A549 (cell line): Measurements from ENCODE around the gene PLIN5. TPM values are rescaled to one million over a fixed set of nuclear protein-coding genes. Genes with fewer than 3 reads are reported as not detected.

ENCODE experiments used
- ATAC-seq, 2 experiments: fragments of 200-7000 bp in 1 of 2; fragments of >200 bp in 1 of 2; cut with Nextera tagmentation in 1 of 2; cut with Tn5 transposase in 1 of 2; 3 replicates each; pipeline versions ENCODE4 v1.8.0 to v1.9.1; 2018 to 2020; ENCODE audit warnings: mild to moderate bottlenecking in 1 of 2, moderate library complexity in 1 of 2
- CTCF ChIA-PET: fragments of 300-600 bp; sonication (Branson Sonifier 250); formaldehyde crosslinking; extraction: SDS; loops from one replicate; lab custom pipeline; 2021; ENCODE audit warnings: antibody characterized with exemption, inconsistent platforms; lab: Yijun Ruan, JAX
- POLR2A ChIA-PET: fragments of 350-600 bp; formaldehyde crosslinking; extraction: SDS; loops from one replicate; lab custom pipeline; 2021; ENCODE audit warnings: antibody characterized with exemption, inconsistent platforms; lab: Yijun Ruan, JAX
- DNase-seq, 2 experiments: peaks; one replicate each; pipeline versions ENCODE4 v3.0.0 to v3.0.0-alpha.2; 2011 to 2016; ENCODE audit warnings: low read depth in 1 of 2, low spot score in 1 of 2
- FAIRE-seq: peaks from 2 replicates; lab custom pipeline; 2011; peaks lifted over from hg19 to GRCh38; lab: Jason Lieb, UNC
- H3K27ac ChIP-seq, 2 experiments: fragments of >200 bp; sonication (Bioruptor Twin); formaldehyde crosslinking; 3 replicates each; pipeline ENCODE4 v1.5.1; 2016 to 2017
- H3K4me1 ChIP-seq: fragments of >200 bp; sonication (Bioruptor Twin); formaldehyde crosslinking; 3 replicates; pipeline ENCODE4 v1.6.1; 2016
- H3K4me2 ChIP-seq: fragments of >200 bp; sonication (Bioruptor Twin); formaldehyde crosslinking; 3 replicates; pipeline ENCODE4 v1.6.1; 2016
- H3K4me3 ChIP-seq: fragments of >200 bp; sonication (Bioruptor Twin); formaldehyde crosslinking; 3 replicates; pipeline ENCODE4 v1.5.1; 2016
- H3K9me3 ChIP-seq: fragments of >200 bp; sonication (Bioruptor Twin); formaldehyde crosslinking; 3 replicates; pipeline ENCODE4 v1.6.1; 2016
- BHLHE40 ChIP-seq: IDR thresholded peaks from 2 replicates; pipeline ENCODE4 v1.6.1; 2012; ENCODE audit warnings: low read depth, low read length, inconsistent platforms
- CBX8 ChIP-seq: fragments of 200-600 bp; sonication (generic); IDR thresholded peaks from 2 replicates; pipeline ENCODE4 v1.6.1; 2016
- CHD4 ChIP-seq: fragments of 200-600 bp; sonication (generic); IDR thresholded peaks from 2 replicates; pipeline ENCODE4 v1.6.1; 2016; ENCODE audit warnings: antibody characterized with exemption, mild to moderate bottlenecking, borderline replicate concordance
- E2F6 ChIP-seq: IDR thresholded peaks from 2 replicates; pipeline ENCODE4 v1.6.1; 2012; ENCODE audit warnings: low read depth, borderline replicate concordance
- EHMT2 ChIP-seq: fragments of 200-600 bp; sonication (generic); IDR thresholded peaks from 2 replicates; pipeline ENCODE4 v1.6.1; 2016; ENCODE audit warnings: antibody characterized with exemption, low read depth, mild to moderate bottlenecking, moderate library complexity
- ESRRA ChIP-seq: fragments of 150-350 bp; IDR thresholded peaks from 2 replicates; pipeline ENCODE4 v1.6.1; 2014; ENCODE audit warnings: mild to moderate bottlenecking, low read length, borderline replicate concordance
- FOSL2 ChIP-seq, 2 experiments: fragments of 450-650 bp in 1 of 2; fragments of >200 bp in 1 of 2; sonication (Bioruptor Twin) in 1 of 2; formaldehyde crosslinking; IDR thresholded peaks; 2 replicates each; pipeline versions ENCODE4 v1.5.0 to v1.6.1; 2016 to 2020; ENCODE audit warnings: mild to moderate bottlenecking in 1 of 2, moderate library complexity in 1 of 2
- FOXS1 ChIP-seq: fragments of 250-450 bp; sonication (Bioruptor Pico); IDR thresholded peaks from 2 replicates; pipeline ENCODE4 v1.5.0; 2020; ENCODE audit warnings: mild to moderate bottlenecking, moderate library complexity
- HDAC2 ChIP-seq: fragments of 200-600 bp; sonication (generic); IDR thresholded peaks from 2 replicates; pipeline ENCODE4 v1.6.1; 2016
- HEYL ChIP-seq: fragments of 250-450 bp; sonication (Bioruptor Pico); IDR thresholded peaks from 2 replicates; pipeline ENCODE4 v1.8.0; 2021; ENCODE audit warnings: mild to moderate bottlenecking, moderate library complexity
- KDM1A ChIP-seq: fragments of 200-600 bp; sonication (generic); IDR thresholded peaks from 2 replicates; pipeline ENCODE4 v1.6.1; 2016; ENCODE audit warnings: low read depth, mild to moderate bottlenecking
- KDM5A ChIP-seq: fragments of 200-600 bp; sonication (generic); IDR thresholded peaks from 2 replicates; pipeline ENCODE4 v1.6.1; 2016; ENCODE audit warnings: antibody characterized with exemption, mild to moderate bottlenecking
- MAFK ChIP-seq: fragments of 450-650 bp; IDR thresholded peaks from 2 replicates; pipeline ENCODE4 v1.6.1; 2014; ENCODE audit not compliant: partially characterized antibody
- NR3C1 ChIP-seq: fragments of >200 bp; sonication (Bioruptor Twin); formaldehyde crosslinking; IDR thresholded peaks from 3 replicates; pipeline ENCODE4 v1.6.1; 2017
- PHF8 ChIP-seq: fragments of 200-600 bp; sonication (generic); IDR thresholded peaks from 2 replicates; pipeline ENCODE4 v1.6.1; 2016; ENCODE audit warnings: low read depth, mild to moderate bottlenecking, antibody characterized with exemption, moderate library complexity, borderline replicate concordance
- RARB ChIP-seq: fragments of 250-450 bp; sonication (Bioruptor Pico); IDR thresholded peaks from 2 replicates; pipeline ENCODE4 v1.8.0; 2021; ENCODE audit warnings: mild to moderate bottlenecking, moderate library complexity
- TP53 ChIP-seq: fragments of 250-450 bp; sonication (Bioruptor Pico); IDR thresholded peaks from 2 replicates; pipeline ENCODE4 v1.5.0; 2021; ENCODE audit warnings: mild to moderate bottlenecking, moderate library complexity
- ZC3H11A ChIP-seq: fragments of 450-650 bp; IDR thresholded peaks from 2 replicates; pipeline ENCODE4 v1.6.1; 2014; ENCODE audit warnings: antibody characterized with exemption, mild to moderate bottlenecking
- ZFP36 ChIP-seq: fragments of 450-650 bp; IDR thresholded peaks from 2 replicates; pipeline ENCODE4 v1.6.1; 2014; ENCODE audit warnings: borderline replicate concordance; ENCODE audit not compliant: partially characterized antibody
- WGBS: methylation state at CpG from one replicate; pipeline ENCODE4 v1.1.6; 2017; ENCODE audit errors: missing lambda C conversion rate; 5-methylcytosine and 5-hydroxymethylcytosine counted together
- polyA plus RNA-seq, 4 experiments: library from polyadenylated mRNA; depleted of rRNA in 3 of 4; stranded (reverse); fragments of >200 nt; fragmentation: RNase III in 1 of 4; extraction: RNeasy Plus Mini Kit Qiagen cat#74134 plus additional on column Dnase treatment in 1 of 4; gene quantifications; 2 replicates in 3 of 4; 3 replicates in 1 of 4; pipeline ENCODE4 v1.2.3, GENCODE V29; 2011 to 2017
- TF ChIP-seq, protein P1 (sequence below): fragments of >200 bp; sonication (Bioruptor Twin); formaldehyde crosslinking; IDR thresholded peaks from 2 replicates; pipeline ENCODE4 v1.6.1; 2016
- TF ChIP-seq, protein P2 (sequence below): fragments of 450-650 bp; IDR thresholded peaks from 2 replicates; pipeline ENCODE4 v1.6.1; 2014; ENCODE audit warnings: antibody characterized with exemption

Gene PLIN5
- polyA plus RNA-seq, 2 of the 4 experiments (the other 2 are of a cell fraction), result 0.08 to 0.25 TPM

DNA sequence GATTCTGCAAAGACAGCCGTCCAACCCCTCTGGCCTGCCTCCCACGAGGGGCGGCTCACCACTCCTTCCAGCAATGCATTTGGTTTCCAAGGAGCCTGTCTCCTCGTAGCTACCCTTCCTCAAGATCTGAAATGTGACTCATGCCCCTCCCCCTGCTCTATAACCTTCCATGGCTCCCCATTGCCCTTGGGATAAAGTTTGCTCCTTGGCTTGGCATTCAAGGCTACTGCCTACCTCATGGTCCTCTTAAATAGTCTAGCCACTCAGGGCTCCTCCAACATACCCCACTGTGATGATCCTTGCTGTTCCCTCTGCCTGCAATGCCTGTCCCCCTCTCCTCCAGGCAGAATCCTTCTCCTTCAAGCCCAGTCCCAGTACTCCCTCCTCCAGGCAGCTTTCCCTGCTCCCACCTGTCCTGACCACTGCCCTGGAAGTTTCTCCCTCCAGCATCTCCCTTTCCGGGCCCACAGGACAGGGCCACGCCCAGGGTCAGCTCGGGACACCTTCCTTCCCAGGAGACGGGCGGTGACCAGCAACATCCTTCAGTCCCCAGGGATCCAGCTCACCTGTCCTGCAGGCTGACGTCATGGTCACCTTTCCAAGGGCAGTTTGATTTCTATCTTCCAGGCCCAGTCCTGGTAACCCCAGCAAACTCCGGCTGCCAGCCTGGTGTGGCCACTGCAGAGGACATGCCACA, 43.7 kb upstream of the PLIN5 start:
- ATAC-seq (no peak), DNase-seq (no peak), FAIRE-seq (no peak)
- Histone ChIP-seq H3K4me3 (no peak overlapping the region), H3K9me3 (no peaks in the 10 kb centered on the region)
- POLR2A ChIA-PET, result no interaction called here
- CTCF ChIA-PET, result interaction anchor here (0.5 to 5.6 kb wide), 6 partner anchors 10 to 58 kb away, joined by 3 to 62 read pairs (median 20); no protein-coding TSS in a partner anchor
- TF ChIP-seq HDAC2 (0 out of 2 replicates have a peak, but pooled peaks have one; percentile 47), ESRRA (0 out of 2 replicates have a peak, but pooled peaks have one; percentile 6), MAFK (no peak), ZFP36 (peak; percentile 94), FOSL2 (IDR thresholded peaks at IDR 0.05) (no peak), FOSL2 (CRISPR knock-in tag; IDR thresholded peaks at IDR 0.05) (peak; percentile 48), NR3C1 (no peak), KDM1A (peak; percentile 91), PHF8 (no peak), CHD4 (0 out of 2 replicates have a peak, but pooled peaks have one; percentile 34)
- TF ChIP-seq, all 56 proteins: peak for 6
- Histone ChIP-seq H3K4me1 (peaks cover 40% of the 10 kb centered on the region), H3K27ac (peak overlapping the region in 1 of 2 experiments; percentile 37; a peak in 2 of 6 replicates), H3K4me2 (no peak overlapping the region)
- WGBS, result 52% methylated on average over 9 of the region's 11 CpGs

- ChIA-PET CTCF (interaction anchor here (0.7 to 5.6 kb wide), 17 partner anchors 8 to 224 kb away, joined by 3 to 62 read pairs (median 4); partner anchors contain the start of gene SEMA6B), POLR2A (interaction anchor here (0.9 kb wide), 1 partner anchor 59 kb away, joined by 3 read pairs; no protein-coding TSS in a partner anchor)
- peak; percentile 38 to 42; a peak in 4 of 6 replicates for ATAC-seq
- Histone ChIP-seq H3K9me3 (no peaks in the 10 kb centered on the region), H3K27ac (peak overlapping the region; percentile 52 to 99; a peak in 4 of 6 replicates), H3K4me2 (no peak overlapping the region), H3K4me3 (no peak overlapping the region), H3K4me1 (peaks cover 36% of the 10 kb centered on the region)
- no peak for TF ChIP-seq HEYL (CRISPR knock-in tag)
- no peak for TF ChIP-seq CHD4
- no peak for TF ChIP-seq ZC3H11A
- no peak for TF ChIP-seq FOXS1
- TF ChIP-seq BHLHE40, result no peak
- TF ChIP-seq, protein P1, sequence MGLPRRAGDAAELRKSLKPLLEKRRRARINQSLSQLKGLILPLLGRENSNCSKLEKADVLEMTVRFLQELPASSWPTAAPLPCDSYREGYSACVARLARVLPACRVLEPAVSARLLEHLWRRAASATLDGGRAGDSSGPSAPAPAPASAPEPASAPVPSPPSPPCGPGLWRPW, result no peak
- no peak for TF ChIP-seq TP53 (CRISPR knock-in tag)
- no peak for TF ChIP-seq KDM5A
- no peak for TF ChIP-seq EHMT2
- no peak for TF ChIP-seq RARB (CRISPR knock-in tag)
- TF ChIP-seq E2F6, result no peak
- TF ChIP-seq, protein P2, sequence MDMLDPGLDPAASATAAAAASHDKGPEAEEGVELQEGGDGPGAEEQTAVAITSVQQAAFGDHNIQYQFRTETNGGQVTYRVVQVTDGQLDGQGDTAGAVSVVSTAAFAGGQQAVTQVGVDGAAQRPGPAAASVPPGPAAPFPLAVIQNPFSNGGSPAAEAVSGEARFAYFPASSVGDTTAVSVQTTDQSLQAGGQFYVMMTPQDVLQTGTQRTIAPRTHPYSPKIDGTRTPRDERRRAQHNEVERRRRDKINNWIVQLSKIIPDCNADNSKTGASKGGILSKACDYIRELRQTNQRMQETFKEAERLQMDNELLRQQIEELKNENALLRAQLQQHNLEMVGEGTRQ, result no peak
- TF ChIP-seq CBX8, result no peak
- no peak for FAIRE-seq
- whole genome bisulfite sequencing, result 79% methylated on average over 3 of the region's 5 CpGs
- DNase-seq, result peak; percentile 52 to 69
These were observed 42.2 kb upstream of the PLIN5 start for GRCh38 chr19:4577020-4577782.
